Keratinocyte (primary cell): ENCODE measurements around the gene PATL2. TPM values are rescaled to one million over a fixed set of nuclear protein-coding genes. Genes with fewer than 3 reads are reported as not detected.
"Not testable (repeated sequence)": the region's sequence is repeated elsewhere in the genome, so short reads cannot be mapped to it uniquely, and the experiment has no call there.

Experiments used
- DNase-seq: peaks from one replicate; pipeline ENCODE4 v3.0.0-alpha.2; 2011; ENCODE audit warnings: low read depth, missing footprints, low spot score
- FAIRE-seq: peaks from 2 replicates; lab custom pipeline; 2011; peaks lifted over from hg19 to GRCh38; lab: Jason Lieb, UNC
- H2AFZ ChIP-seq: 2 replicates; pipeline ENCODE4 v1.6.0; 2012; ENCODE audit warnings: low read length, control low read depth, inconsistent platforms; ENCODE audit not compliant: control insufficient read depth
- H3K27ac ChIP-seq: 2 replicates; pipeline ENCODE4 v1.5.1; 2011; ENCODE audit warnings: low read length; ENCODE audit not compliant: control insufficient read depth, insufficient read depth
- H3K27me3 ChIP-seq: 3 replicates; pipeline ENCODE4 v1.6.0; 2011; ENCODE audit warnings: low read length; ENCODE audit not compliant: control insufficient read depth, insufficient read depth; ENCODE audit errors: extremely low read depth
- H3K36me3 ChIP-seq, 2 experiments: 2 replicates in 1 of 2; 3 replicates in 1 of 2; pipeline ENCODE4 v1.5.1; 2011; ENCODE audit warnings: low read length in 2 of 2, mild to moderate bottlenecking in 1 of 2; ENCODE audit not compliant: control insufficient read depth in 2 of 2, insufficient read depth in 2 of 2; ENCODE audit errors: extremely low read depth in 1 of 2
- H3K4me1 ChIP-seq: 3 replicates; pipeline ENCODE4 v1.5.1; 2011; ENCODE audit warnings: low read length; ENCODE audit not compliant: control insufficient read depth, insufficient read depth; ENCODE audit errors: extremely low read depth
- H3K4me2 ChIP-seq: 3 replicates; pipeline ENCODE4 v1.6.0; 2011; ENCODE audit warnings: low read depth, low read length; ENCODE audit not compliant: control insufficient read depth, insufficient read depth; ENCODE audit errors: extremely low read depth
- H3K4me3 ChIP-seq, 3 experiments: fragments of 200-600 bp in 1 of 3; sonication (generic) in 1 of 3; 2 replicates in 2 of 3; 3 replicates in 1 of 3; pipeline ENCODE4 v1.5.1; 2011 to 2016; ENCODE audit warnings: low read length in 3 of 3, mild to moderate bottlenecking in 3 of 3, control low read depth in 2 of 3, inconsistent platforms in 1 of 3, low read depth in 1 of 3, mixed read lengths in 1 of 3, mixed run types in 1 of 3, moderate library complexity in 1 of 3; ENCODE audit not compliant: control insufficient read depth in 2 of 3, insufficient read depth in 2 of 3; ENCODE audit errors: extremely low read depth in 1 of 3
- H3K79me2 ChIP-seq: 2 replicates; pipeline ENCODE4 v1.6.0; 2012; ENCODE audit warnings: low read length; ENCODE audit not compliant: control insufficient read depth, insufficient read depth
- H3K9ac ChIP-seq: 3 replicates; pipeline ENCODE4 v1.6.0; 2011; ENCODE audit warnings: low read length; ENCODE audit not compliant: control insufficient read depth, insufficient read depth; ENCODE audit errors: extremely low read depth
- H3K9me1 ChIP-seq: 3 replicates; pipeline ENCODE4 v1.6.0; 2011; ENCODE audit warnings: low read length; ENCODE audit not compliant: control insufficient read depth, insufficient read depth; ENCODE audit errors: extremely low read depth
- H3K9me3 ChIP-seq: 2 replicates; pipeline ENCODE4 v1.5.1; 2012; ENCODE audit warnings: low read depth, low read length; ENCODE audit not compliant: control insufficient read depth
- H4K20me1 ChIP-seq: 3 replicates; pipeline ENCODE4 v1.6.0; 2011; ENCODE audit warnings: low read length; ENCODE audit not compliant: control insufficient read depth, insufficient read depth; ENCODE audit errors: extremely low read depth
- EZH2 ChIP-seq: IDR thresholded peaks from one replicate; pipeline ENCODE4 v1.6.1; 2012; ENCODE audit warnings: inconsistent platforms, mild to moderate bottlenecking, low read length, moderate library complexity
- dilution Hi-C: fragments of 300-500 bp; cut with MboI; formaldehyde crosslinking; loops from one replicate; pipeline ENCODE4 v1.7.0; 2020; ENCODE audit warnings: low sequenced_read_pairs; ENCODE audit not compliant: extremely low pct_ligation_motif_present
- polyA plus RNA-seq, 5 experiments: library from polyadenylated mRNA; depleted of rRNA in 3 of 5; stranded (reverse) in 3 of 5; stranded (forward) in 1 of 5; unstranded in 1 of 5; fragments of >200 nt; gene quantifications; 1 replicate in 1 of 5; 2 replicates in 3 of 5; 3 replicates in 1 of 5; pipeline versions ENCODE4 v1.2.1 to v1.2.3, GENCODE V29; 2011 to 2012; ENCODE audit warnings: missing spikeins in 2 of 5, low read depth in 1 of 5, low replicate concordance in 1 of 5
- TF ChIP-seq, protein P1 (sequence below), 3 experiments: IDR thresholded peaks in 1 of 3; conservative IDR thresholded peaks in 1 of 3; optimal IDR thresholded peaks in 1 of 3; 2 replicates in 2 of 3; 3 replicates in 1 of 3; pipeline versions ENCODE3 to v1.5.1; 2011; ENCODE audit warnings: low read length in 3 of 3, mild to moderate bottlenecking in 3 of 3, moderate library complexity in 2 of 3, control low read depth in 1 of 3, inconsistent platforms in 1 of 3; ENCODE audit not compliant: insufficient read depth in 2 of 3; ENCODE audit errors: extremely low read depth in 1 of 3

Gene PATL2
- polyA plus RNA-seq, 1 donor (not counting 4 experiments of a cell fraction or from before 2014, with no cell fraction given): 0.46 TPM

DNA sequence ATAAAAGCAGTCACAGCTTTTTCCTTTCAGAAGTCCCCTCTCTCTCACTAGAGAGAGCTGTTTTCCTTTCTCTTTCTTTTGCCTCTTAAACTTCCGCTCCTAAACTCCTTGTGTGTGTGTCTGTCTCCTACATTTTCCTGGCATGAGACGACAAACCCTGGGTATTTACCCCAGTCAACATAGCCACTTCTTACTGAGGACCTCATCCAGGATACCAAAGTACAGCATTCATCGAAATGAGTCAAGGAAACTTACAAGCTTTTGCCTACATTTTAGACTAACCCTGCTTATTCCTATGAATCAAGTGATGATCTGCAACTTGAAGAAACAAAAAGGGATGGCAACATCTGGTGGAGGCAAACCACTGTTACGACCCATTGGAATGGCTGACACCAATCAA is 16.7 kb downstream of the PATL2 start:
- dilution Hi-C loops: no loop called here
- H3K9ac ChIP-seq: no peak overlapping the region

DNA sequence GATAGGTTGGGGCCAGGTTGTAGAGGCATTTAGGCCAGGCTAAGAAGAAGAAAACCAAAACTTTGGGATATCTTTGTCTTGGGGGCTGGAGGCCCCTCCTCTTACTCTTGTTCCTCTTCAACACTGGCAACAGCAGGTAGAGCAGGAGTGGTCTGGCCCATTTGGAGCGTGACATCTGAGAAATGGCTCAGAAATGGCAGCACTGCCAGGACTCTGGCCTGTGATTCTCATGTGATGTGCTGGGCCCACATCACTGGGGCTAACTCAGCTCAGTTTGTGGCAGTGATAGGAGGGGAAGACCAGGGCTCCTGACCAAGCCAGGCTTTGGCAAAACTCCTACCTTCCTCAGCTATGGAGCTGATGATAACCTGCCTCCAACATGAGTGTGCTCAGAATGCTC is 18.5 kb downstream of the PATL2 start:
- Histone ChIP-seq H3K36me3 (no peaks in the 10 kb centered on the region), H3K27me3 (no peaks in the 10 kb centered on the region), H3K9me1 (no peaks in the 10 kb centered on the region), H3K79me2 (no peaks in the 10 kb centered on the region), H4K20me1 (no peaks in the 10 kb centered on the region), H3K9me3 (no peaks in the 10 kb centered on the region), H2AFZ (no peak overlapping the region), H3K4me2 (no peak overlapping the region), H3K4me3 (no peak overlapping the region), H3K9ac (no peak overlapping the region), H3K27ac (no peak overlapping the region), H3K4me1 (no peaks in the 10 kb centered on the region)
- FAIRE-seq: no peak
- DNase-seq: no peak
- TF ChIP-seq EZH2: no peak
- TF ChIP-seq, protein P1, sequence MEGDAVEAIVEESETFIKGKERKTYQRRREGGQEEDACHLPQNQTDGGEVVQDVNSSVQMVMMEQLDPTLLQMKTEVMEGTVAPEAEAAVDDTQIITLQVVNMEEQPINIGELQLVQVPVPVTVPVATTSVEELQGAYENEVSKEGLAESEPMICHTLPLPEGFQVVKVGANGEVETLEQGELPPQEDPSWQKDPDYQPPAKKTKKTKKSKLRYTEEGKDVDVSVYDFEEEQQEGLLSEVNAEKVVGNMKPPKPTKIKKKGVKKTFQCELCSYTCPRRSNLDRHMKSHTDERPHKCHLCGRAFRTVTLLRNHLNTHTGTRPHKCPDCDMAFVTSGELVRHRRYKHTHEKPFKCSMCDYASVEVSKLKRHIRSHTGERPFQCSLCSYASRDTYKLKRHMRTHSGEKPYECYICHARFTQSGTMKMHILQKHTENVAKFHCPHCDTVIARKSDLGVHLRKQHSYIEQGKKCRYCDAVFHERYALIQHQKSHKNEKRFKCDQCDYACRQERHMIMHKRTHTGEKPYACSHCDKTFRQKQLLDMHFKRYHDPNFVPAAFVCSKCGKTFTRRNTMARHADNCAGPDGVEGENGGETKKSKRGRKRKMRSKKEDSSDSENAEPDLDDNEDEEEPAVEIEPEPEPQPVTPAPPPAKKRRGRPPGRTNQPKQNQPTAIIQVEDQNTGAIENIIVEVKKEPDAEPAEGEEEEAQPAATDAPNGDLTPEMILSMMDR (optimal IDR thresholded peaks at IDR 0.05 in 1 of 3, IDR thresholded peaks at IDR 0.05 in 1 of 3, conservative IDR thresholded peaks at IDR 0.05 in 1 of 3; ENCODE audit: extremely low read depth in 1 of 3, insufficient read depth in 2 of 3, low read length in 3 of 3): no peak
- dilution Hi-C loops: no loop called here

More for the DNA sequence above, 16.7 kb downstream of the PATL2 start:
- TF ChIP-seq, protein P1 (optimal IDR thresholded peaks at IDR 0.05 in 1 of 3, IDR thresholded peaks at IDR 0.05 in 1 of 3, conservative IDR thresholded peaks at IDR 0.05 in 1 of 3; ENCODE audit: extremely low read depth in 1 of 3, insufficient read depth in 2 of 3, low read length in 3 of 3): no peak
- no peak for TF ChIP-seq EZH2
- no peaks in the 10 kb centered on the region for H3K36me3 ChIP-seq
- no peaks in the 10 kb centered on the region for H3K4me1 ChIP-seq
- H2AFZ ChIP-seq: no peak overlapping the region
- no peaks in the 10 kb centered on the region for H4K20me1 ChIP-seq
- H3K9me3 ChIP-seq: no peaks in the 10 kb centered on the region
- DNase-seq: no peak
- FAIRE-seq: no peak
- no peaks in the 10 kb centered on the region for H3K79me2 ChIP-seq
- no peaks in the 10 kb centered on the region for H3K9me1 ChIP-seq
- H3K4me2 ChIP-seq: no peak overlapping the region
- no peaks in the 10 kb centered on the region for H3K27me3 ChIP-seq
- no peak overlapping the region for H3K27ac ChIP-seq
- H3K4me3 ChIP-seq: no peak overlapping the region

DNA sequence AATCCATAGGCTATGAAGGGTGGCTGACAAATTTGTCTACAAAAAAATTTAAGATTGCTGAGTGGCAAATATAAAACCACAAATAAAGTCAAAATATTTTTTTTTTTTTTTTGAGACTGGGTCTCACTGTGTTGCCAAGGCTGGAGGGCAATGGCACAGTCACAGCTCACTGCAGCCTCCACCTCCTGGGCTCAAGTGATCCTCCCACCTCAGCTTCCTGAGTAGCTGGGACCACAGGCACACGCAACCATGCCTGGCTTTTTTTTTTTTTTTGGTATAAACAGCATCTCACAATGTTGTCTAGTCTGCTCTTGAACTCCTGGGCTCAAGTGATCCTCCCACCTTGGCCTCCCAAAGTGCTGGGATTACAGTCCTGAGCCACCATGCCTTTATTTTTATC is 20.9 kb downstream of the PATL2 start:
- FAIRE-seq, H3K27ac ChIP-seq, H3K4me3 ChIP-seq, H3K27me3 ChIP-seq, H3K4me1 ChIP-seq, dilution Hi-C loops, DNase-seq, H2AFZ ChIP-seq, H3K79me2 ChIP-seq, H3K9ac ChIP-seq, H3K9me3 ChIP-seq, H4K20me1 ChIP-seq, H3K36me3 ChIP-seq, H3K9me1 ChIP-seq, H3K4me2 ChIP-seq: not testable (repeated sequence)

DNA sequence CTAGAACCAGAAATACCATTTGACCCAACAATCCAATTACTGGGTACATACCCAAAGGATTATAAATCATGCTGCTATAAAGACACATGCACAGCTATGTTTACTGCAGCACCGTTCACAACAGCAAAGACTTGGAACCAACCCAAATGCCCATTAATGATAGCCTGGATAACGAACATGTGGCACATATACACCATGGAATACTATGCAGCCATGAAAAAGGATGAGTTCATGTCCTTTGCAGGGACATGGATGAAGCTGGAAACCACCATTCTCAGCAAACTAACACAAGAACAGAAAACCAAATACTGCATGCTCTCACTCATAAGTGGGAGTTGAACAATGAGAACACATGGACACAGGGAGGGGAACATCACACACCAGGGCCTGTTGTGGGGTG is 21.8 kb downstream of the PATL2 start:
- not testable (repeated sequence) for H3K9ac ChIP-seq, FAIRE-seq

More for the DNA sequence above, 21.8 kb downstream of the PATL2 start:
- H2AFZ ChIP-seq, H3K9me1 ChIP-seq, H3K27ac ChIP-seq, H3K27me3 ChIP-seq, H3K36me3 ChIP-seq, H3K79me2 ChIP-seq, H4K20me1 ChIP-seq, H3K9me3 ChIP-seq, dilution Hi-C loops, DNase-seq, H3K4me3 ChIP-seq, H3K4me2 ChIP-seq, H3K4me1 ChIP-seq: not testable (repeated sequence)
